Measurements from ENCODE around the gene CFTR. TPM values are rescaled to one million over a fixed set of nuclear protein-coding genes. Genes with fewer than 3 reads are reported as not detected.

CFTR gene
- total and polyA plus RNA-seq, 4 donors: 0.10 to 3.1 (median 0.30) TPM

GRCh38 chr7:117630907-117631564 lies 151.2 kb downstream of the CFTR start:
- Histone ChIP-seq H3K9me3 (ENCODE audit: control insufficient read depth, low read length) (no peaks in the 10 kb centered on the region), H3K27me3 (ENCODE audit: control insufficient read depth in 1 of 2, insufficient read depth in 2 of 2, low read length in 1 of 2) (no peaks in the 10 kb centered on the region), H3K4me3 (ENCODE audit: low read length in 2 of 2) (no peak overlapping the region), H3K27ac (ENCODE audit: low read depth in 1 of 2, low read length in 2 of 2) (no peak overlapping the region), H3K4me1 (ENCODE audit: control insufficient read depth in 1 of 2, insufficient read depth in 2 of 2, low read length in 2 of 2) (no peaks in the 10 kb centered on the region), H3K36me3 (ENCODE audit: control insufficient read depth in 1 of 2, insufficient read depth in 2 of 2, low read length in 1 of 2) (no peaks in the 10 kb centered on the region)
- no peak for DNase-seq
- WGBS, 2 donors: 92 to 94% methylated on average over 1 of the region's 1 CpG
- ATAC-seq (ENCODE audit: low FRiP score): no peak
- intact Hi-C loops (cut with DNase I): no loop called here

GRCh38 chr7:117631652-117632051 lies 151.8 kb downstream of the CFTR start:
- DNase-seq: no peak
- H3K27ac ChIP-seq (ENCODE audit: low read depth in 1 of 2, low read length in 2 of 2): no peak overlapping the region
- ATAC-seq (ENCODE audit: low FRiP score): no peak
- H3K4me3 ChIP-seq (ENCODE audit: low read length in 2 of 2): no peak overlapping the region
- intact Hi-C loops (cut with DNase I): no loop called here
- no peaks in the 10 kb centered on the region for H3K27me3 ChIP-seq (ENCODE audit: control insufficient read depth in 1 of 2, insufficient read depth in 2 of 2, low read length in 1 of 2)
- no peaks in the 10 kb centered on the region for H3K9me3 ChIP-seq (ENCODE audit: control insufficient read depth, low read length)
- WGBS, 2 donors: 88 to 89% methylated on average over 3 of the region's 3 CpGs
- no peaks in the 10 kb centered on the region for H3K4me1 ChIP-seq (ENCODE audit: control insufficient read depth in 1 of 2, insufficient read depth in 2 of 2, low read length in 2 of 2)
- H3K36me3 ChIP-seq (ENCODE audit: control insufficient read depth in 1 of 2, insufficient read depth in 2 of 2, low read length in 1 of 2): no peaks in the 10 kb centered on the region

GRCh38 chr7:117637937-117638336 lies 158.1 kb downstream of the CFTR start:
- Histone ChIP-seq H3K27me3 (ENCODE audit: control insufficient read depth in 1 of 2, insufficient read depth in 2 of 2, low read length in 1 of 2) (no peaks in the 10 kb centered on the region), H3K4me3 (ENCODE audit: low read length in 2 of 2) (no peak overlapping the region), H3K4me1 (ENCODE audit: control insufficient read depth in 1 of 2, insufficient read depth in 2 of 2, low read length in 2 of 2) (no peaks in the 10 kb centered on the region), H3K27ac (ENCODE audit: low read depth in 1 of 2, low read length in 2 of 2) (no peak overlapping the region), H3K36me3 (ENCODE audit: control insufficient read depth in 1 of 2, insufficient read depth in 2 of 2, low read length in 1 of 2) (no peaks in the 10 kb centered on the region), H3K9me3 (ENCODE audit: control insufficient read depth, low read length) (no peaks in the 10 kb centered on the region)
- intact Hi-C loops (cut with DNase I): no loop called here
- ATAC-seq (ENCODE audit: low FRiP score) (no peak), DNase-seq (no peak)
- WGBS, 2 donors: 71 to 80% methylated on average over 2 of the region's 2 CpGs

GRCh38 chr7:117639966-117640365 lies 160.1 kb downstream of the CFTR start:
- WGBS, 2 donors: 36 to 38% methylated on average over 2 of the region's 2 CpGs
- intact Hi-C loops (cut with DNase I): no loop called here

GRCh38 chr7:117640465-117640864 lies 160.6 kb downstream of the CFTR start:
- DNase-seq: no peak
- no peak for ATAC-seq (ENCODE audit: low FRiP score)
- Histone ChIP-seq H3K27me3 (ENCODE audit: control insufficient read depth in 1 of 2, insufficient read depth in 2 of 2, low read length in 1 of 2) (no peaks in the 10 kb centered on the region), H3K4me1 (ENCODE audit: control insufficient read depth in 1 of 2, insufficient read depth in 2 of 2, low read length in 2 of 2) (no peaks in the 10 kb centered on the region), H3K36me3 (ENCODE audit: control insufficient read depth in 1 of 2, insufficient read depth in 2 of 2, low read length in 1 of 2) (no peaks in the 10 kb centered on the region), H3K27ac (ENCODE audit: low read depth in 1 of 2, low read length in 2 of 2) (no peak overlapping the region), H3K9me3 (ENCODE audit: control insufficient read depth, low read length) (no peaks in the 10 kb centered on the region), H3K4me3 (ENCODE audit: low read length in 2 of 2) (no peak overlapping the region)
- intact Hi-C loops (cut with DNase I): no loop called here

More at GRCh38 chr7:117639966-117640365, 160.1 kb downstream of the CFTR start:
- no peaks in the 10 kb centered on the region for H3K27me3 ChIP-seq (ENCODE audit: control insufficient read depth in 1 of 2, insufficient read depth in 2 of 2, low read length in 1 of 2)
- H3K27ac ChIP-seq (ENCODE audit: low read depth in 1 of 2, low read length in 2 of 2): no peak overlapping the region
- no peaks in the 10 kb centered on the region for H3K9me3 ChIP-seq (ENCODE audit: control insufficient read depth, low read length)
- no peak overlapping the region for H3K4me3 ChIP-seq (ENCODE audit: low read length in 2 of 2)
- no peaks in the 10 kb centered on the region for H3K36me3 ChIP-seq (ENCODE audit: control insufficient read depth in 1 of 2, insufficient read depth in 2 of 2, low read length in 1 of 2)
- no peak for DNase-seq
- no peak for ATAC-seq (ENCODE audit: low FRiP score)
- H3K4me1 ChIP-seq (ENCODE audit: control insufficient read depth in 1 of 2, insufficient read depth in 2 of 2, low read length in 2 of 2): no peaks in the 10 kb centered on the region

GRCh38 chr7:117645481-117646165 lies 165.8 kb downstream of the CFTR start:
- no peaks in the 10 kb centered on the region for H3K4me1 ChIP-seq (ENCODE audit: control insufficient read depth in 1 of 2, insufficient read depth in 2 of 2, low read length in 2 of 2)
- DNase-seq (no peak), ATAC-seq (ENCODE audit: low FRiP score) (no peak)
- no peak overlapping the region for H3K27ac ChIP-seq (ENCODE audit: low read depth in 1 of 2, low read length in 2 of 2)
- intact Hi-C loops (cut with DNase I): no loop called here
- no peak overlapping the region for H3K4me3 ChIP-seq (ENCODE audit: low read length in 2 of 2)
- H3K36me3 ChIP-seq (ENCODE audit: control insufficient read depth in 1 of 2, insufficient read depth in 2 of 2, low read length in 1 of 2): no peaks in the 10 kb centered on the region
- no peaks in the 10 kb centered on the region for H3K27me3 ChIP-seq (ENCODE audit: control insufficient read depth in 1 of 2, insufficient read depth in 2 of 2, low read length in 1 of 2)
- no peaks in the 10 kb centered on the region for H3K9me3 ChIP-seq (ENCODE audit: control insufficient read depth, low read length)

- H3K27ac ChIP-seq (ENCODE audit: low read depth in 1 of 2, low read length in 2 of 2): no peak overlapping the region
- H3K36me3 ChIP-seq (ENCODE audit: control insufficient read depth in 1 of 2, insufficient read depth in 2 of 2, low read length in 1 of 2): no peaks in the 10 kb centered on the region
- intact Hi-C loops (cut with DNase I): no loop called here
- ATAC-seq (ENCODE audit: low FRiP score) (no peak), DNase-seq (no peak)
- H3K27me3 ChIP-seq (ENCODE audit: control insufficient read depth in 1 of 2, insufficient read depth in 2 of 2, low read length in 1 of 2): no peaks in the 10 kb centered on the region
- no peaks in the 10 kb centered on the region for H3K9me3 ChIP-seq (ENCODE audit: control insufficient read depth, low read length)
- no peaks in the 10 kb centered on the region for H3K4me1 ChIP-seq (ENCODE audit: control insufficient read depth in 1 of 2, insufficient read depth in 2 of 2, low read length in 2 of 2)
- WGBS, 2 donors: 77 to 83% methylated on average over 5 of the region's 5 CpGs
- H3K4me3 ChIP-seq (ENCODE audit: low read length in 2 of 2): no peak overlapping the region
Measured at GRCh38 chr7:117648203-117648866, 168.5 kb downstream of the CFTR start.

- no peak for ATAC-seq (ENCODE audit: low FRiP score)
- intact Hi-C loops (cut with DNase I): no loop called here
- no peak for DNase-seq
- Histone ChIP-seq H3K36me3 (ENCODE audit: control insufficient read depth in 1 of 2, insufficient read depth in 2 of 2, low read length in 1 of 2) (no peaks in the 10 kb centered on the region), H3K27me3 (ENCODE audit: control insufficient read depth in 1 of 2, insufficient read depth in 2 of 2, low read length in 1 of 2) (no peaks in the 10 kb centered on the region), H3K4me1 (ENCODE audit: control insufficient read depth in 1 of 2, insufficient read depth in 2 of 2, low read length in 2 of 2) (no peaks in the 10 kb centered on the region), H3K9me3 (ENCODE audit: control insufficient read depth, low read length) (no peaks in the 10 kb centered on the region), H3K4me3 (ENCODE audit: low read length in 2 of 2) (no peak overlapping the region), H3K27ac (ENCODE audit: low read depth in 1 of 2, low read length in 2 of 2) (no peak overlapping the region)
- 86 to 89% methylated on average over 4 of the region's 4 CpGs for WGBS, 2 donors
Measured at GRCh38 chr7:117652943-117653680, 173.3 kb downstream of the CFTR start.
